GM12872 (cell line): ENCODE results near the gene NPLOC4.

Source experiments
- TF ChIP-seq, protein P1 (sequence below): IDR thresholded peaks from 3 replicates; pipeline ENCODE4 v1.5.1; 2011; ENCODE audit warnings: low read depth, mild to moderate bottlenecking, low read length, moderate library complexity; ENCODE audit not compliant: insufficient read depth

NPLOC4 gene

DNA sequence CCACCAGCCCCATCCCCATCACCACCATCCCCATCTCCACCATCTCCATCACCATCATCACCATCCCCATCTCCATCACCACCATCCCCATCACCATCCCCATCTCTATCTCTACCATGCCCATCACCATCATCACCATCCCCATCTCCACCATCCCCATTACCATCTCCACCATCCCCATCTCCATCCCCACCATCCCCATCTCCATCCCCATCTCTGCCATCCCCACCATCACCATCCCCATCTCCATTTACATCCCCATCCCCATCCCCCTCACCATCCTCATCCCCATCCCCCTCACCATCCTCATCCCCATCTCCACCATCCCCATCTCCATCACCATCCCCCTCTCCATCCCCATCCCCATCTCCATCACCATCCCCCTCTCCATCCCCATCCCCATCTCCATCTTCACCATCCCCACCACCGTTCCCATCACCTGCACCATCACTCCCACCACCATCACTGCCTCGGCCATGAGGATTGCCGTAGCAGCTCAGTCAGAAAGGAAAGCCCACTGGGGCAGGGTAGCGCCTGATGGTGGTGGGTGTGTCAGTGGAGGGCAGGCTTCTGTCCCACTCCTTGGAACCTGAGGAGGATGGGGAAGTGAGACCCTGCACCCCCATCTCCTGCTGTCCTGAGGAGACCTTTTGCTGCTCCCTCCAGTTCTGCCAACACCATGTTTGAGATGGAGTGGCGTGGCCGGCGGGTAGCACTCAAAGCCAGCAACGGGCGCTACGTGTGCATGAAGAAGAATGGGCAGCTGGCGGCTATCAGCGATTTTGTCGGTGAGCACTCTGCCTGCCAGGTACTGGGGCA, 101.2 kb downstream of the NPLOC4 start:
- TF ChIP-seq, protein P1, sequence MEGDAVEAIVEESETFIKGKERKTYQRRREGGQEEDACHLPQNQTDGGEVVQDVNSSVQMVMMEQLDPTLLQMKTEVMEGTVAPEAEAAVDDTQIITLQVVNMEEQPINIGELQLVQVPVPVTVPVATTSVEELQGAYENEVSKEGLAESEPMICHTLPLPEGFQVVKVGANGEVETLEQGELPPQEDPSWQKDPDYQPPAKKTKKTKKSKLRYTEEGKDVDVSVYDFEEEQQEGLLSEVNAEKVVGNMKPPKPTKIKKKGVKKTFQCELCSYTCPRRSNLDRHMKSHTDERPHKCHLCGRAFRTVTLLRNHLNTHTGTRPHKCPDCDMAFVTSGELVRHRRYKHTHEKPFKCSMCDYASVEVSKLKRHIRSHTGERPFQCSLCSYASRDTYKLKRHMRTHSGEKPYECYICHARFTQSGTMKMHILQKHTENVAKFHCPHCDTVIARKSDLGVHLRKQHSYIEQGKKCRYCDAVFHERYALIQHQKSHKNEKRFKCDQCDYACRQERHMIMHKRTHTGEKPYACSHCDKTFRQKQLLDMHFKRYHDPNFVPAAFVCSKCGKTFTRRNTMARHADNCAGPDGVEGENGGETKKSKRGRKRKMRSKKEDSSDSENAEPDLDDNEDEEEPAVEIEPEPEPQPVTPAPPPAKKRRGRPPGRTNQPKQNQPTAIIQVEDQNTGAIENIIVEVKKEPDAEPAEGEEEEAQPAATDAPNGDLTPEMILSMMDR, result no peak

DNA sequence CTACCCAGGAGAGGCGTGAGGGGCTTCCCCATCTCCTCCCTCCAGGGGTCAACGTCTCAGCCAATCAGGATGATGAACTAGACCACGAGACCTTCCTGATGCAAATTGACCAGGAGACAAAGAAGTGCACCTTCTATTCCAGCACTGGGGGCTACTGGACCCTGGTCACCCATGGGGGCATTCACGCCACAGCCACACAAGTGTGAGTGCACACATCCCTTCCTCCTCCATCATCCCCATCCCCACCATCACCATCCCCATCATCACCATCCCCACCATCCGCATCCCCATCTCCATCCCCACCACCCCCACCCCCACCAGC, 101.9 kb downstream of the NPLOC4 start:
- TF ChIP-seq, protein P1, result no peak

DNA sequence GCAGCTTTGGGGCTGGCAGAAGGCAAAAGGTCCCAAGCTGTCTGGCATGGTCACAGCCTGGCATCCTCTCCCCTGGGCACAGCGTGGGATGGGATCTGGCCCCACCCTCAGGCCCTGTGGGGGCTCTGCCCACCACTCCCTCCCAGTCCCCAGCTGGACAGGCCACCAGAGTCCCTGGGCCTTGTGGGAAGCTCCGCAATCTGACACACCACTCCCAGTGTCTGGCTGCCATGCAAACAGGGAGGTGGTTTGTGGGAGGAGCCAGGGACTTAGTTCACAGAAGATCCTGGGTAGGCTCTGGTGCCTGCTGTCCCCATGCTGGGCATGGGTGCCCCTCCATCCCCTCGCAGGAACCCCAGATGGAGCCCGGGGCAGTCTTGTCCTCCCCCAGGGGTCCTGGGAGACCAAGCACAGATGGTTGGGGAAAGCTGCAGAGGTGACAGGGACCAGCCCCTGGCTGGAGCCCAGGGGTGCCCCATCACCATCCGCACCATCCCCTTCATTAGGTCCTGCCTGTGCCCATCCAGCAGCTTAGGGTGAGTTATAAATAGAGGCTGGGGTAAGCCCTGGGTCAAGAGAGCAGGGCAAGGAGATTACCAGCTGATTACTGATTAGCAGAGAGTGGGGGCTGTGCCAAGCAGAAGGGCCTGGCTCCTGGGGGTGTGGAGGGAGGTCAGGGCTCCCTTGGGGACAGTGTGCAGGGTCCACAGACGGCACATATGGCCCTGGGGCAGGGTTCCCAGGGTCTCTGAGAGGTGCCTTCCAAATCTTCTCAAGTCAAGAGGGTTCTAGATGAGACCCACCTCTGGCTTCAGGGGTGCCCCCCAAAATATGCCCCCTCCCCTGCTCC, 102.5 kb downstream of the NPLOC4 start:
- TF ChIP-seq, protein P1, result no peak

DNA sequence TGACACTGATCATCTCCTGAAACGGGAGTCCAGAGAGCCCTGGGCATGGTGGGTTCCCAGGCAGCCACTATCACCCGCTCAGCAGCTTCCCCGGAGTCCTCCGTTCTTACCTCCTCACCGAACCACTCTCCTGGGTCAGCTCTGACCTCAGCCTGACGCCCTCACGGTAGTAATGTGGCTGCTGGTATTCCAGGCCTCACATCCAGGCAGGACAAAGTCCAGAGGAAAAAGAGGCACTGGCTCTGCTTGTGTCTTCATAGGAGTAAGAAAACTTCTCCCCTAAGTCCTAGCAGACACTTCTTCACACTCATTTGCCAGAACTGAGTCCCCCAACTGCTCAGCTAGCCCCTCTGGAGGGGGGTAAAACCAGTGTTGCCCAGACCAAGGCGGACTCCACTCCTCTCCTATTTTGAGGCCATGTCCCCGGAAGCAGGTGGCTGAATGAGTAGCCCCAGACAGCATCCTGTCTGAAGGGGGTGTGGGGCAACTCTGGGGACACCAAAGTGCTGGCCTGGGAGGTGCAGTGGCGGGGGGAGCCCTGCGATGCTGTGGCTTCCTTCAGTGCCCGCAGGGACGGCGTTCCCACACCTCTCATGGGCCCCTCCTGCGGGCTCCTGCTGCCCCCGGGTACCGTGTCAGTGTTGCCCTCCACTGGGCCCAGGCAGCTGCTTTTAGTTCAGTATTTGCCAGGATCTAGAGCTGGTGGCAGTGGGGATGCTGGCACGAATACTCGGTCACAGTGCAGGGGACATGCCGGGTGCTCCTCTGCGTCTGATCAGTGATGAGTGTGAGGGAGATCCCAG, 103.4 kb downstream of the NPLOC4 start:
- TF ChIP-seq, protein P1, result no peak

DNA sequence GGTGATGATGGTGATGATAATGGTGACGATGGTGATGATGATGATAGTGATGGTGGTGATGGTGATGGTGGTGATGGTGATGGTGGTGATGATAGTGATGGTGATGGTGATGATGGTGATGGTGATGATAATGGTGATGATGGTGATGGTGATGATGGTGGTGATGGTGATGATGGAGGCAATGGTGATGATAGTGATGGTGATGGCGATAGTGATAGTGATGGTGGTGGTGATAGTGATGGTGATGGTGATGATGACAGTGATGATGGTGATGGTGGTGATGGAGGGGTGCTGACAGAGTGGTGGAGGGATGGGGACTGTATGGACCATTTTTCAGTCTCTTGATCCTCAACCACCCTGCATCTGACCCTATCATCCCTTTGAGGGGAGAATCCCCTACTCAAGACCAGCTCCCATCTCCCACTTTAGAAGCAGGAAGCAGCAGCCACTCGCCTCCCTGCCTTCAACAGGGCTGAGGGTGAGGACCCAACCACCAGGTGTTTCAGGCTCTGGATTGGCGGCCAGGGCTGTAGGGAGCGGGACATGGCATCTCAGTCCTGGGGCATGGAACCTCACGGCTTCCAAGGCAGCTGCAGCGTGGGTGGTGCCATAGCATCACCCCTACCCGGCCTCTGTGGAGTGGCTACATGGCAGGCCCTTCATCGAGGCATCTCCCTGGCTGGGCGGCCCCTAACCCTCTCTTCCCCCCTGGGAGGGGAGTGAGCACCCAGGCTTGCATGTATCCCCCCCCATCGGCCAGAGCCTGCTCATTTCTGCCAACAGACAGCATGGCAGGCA, 104.2 kb downstream of the NPLOC4 start:
- TF ChIP-seq, protein P1, result no peak

DNA sequence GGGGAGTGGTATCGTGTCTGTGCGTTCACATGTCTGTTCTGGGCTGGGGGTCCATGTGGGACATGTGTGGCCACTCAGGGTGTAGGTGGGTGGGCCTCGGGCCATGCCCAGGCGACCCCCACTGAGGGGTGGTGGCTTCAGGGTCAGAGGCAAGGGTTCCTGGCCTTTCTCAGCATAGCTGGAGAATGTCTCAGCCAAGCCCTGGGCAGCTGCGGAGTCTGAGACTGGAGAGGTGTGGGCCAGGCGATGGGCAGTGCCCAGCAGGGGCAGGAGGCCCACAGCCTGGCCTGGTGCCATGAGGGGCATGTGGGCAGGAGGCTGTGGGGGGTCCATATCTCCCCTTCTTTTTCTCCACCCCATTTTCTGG, 107.5 kb downstream of the NPLOC4 start:
- TF ChIP-seq, protein P1, result no peak
